HepG2 (cell line): ENCODE data around the gene RAB43. TPM values are rescaled to one million over a fixed set of nuclear protein-coding genes. Genes with fewer than 3 reads are reported as not detected.

Experiments used
- ATAC-seq: fragments of 200-7000 bp; cut with Tn5 transposase; 3 replicates; pipeline ENCODE4 v1.9.1; 2020; ENCODE audit warnings: mild to moderate bottlenecking, moderate library complexity
- BruUV-seq: library from RNA; stranded (reverse); fragments of 400-500 nt; replicated peaks from 2 replicates; lab custom pipeline; 2021; lab: Mats Ljungman, UMichigan
- CTCF ChIA-PET: fragments of 300-600 bp; formaldehyde crosslinking; extraction: SDS; loops from one replicate; lab custom pipeline; 2021; ENCODE audit warnings: low total read pairs, inconsistent platforms, low intra/inter-chr PET ratio; lab: Yijun Ruan, JAX
- POLR2A ChIA-PET: fragments of 350-600 bp; sonication (Branson Sonifier 250); formaldehyde crosslinking; loops from one replicate; lab custom pipeline; 2020; ENCODE audit warnings: antibody characterized with exemption, inconsistent platforms; lab: Yijun Ruan, JAX
- DNase-seq: peaks from one replicate; pipeline ENCODE4 v3.0.0-alpha.2; 2015; ENCODE audit warnings: low spot score
- FAIRE-seq: peaks from 3 replicates; lab custom pipeline; 2011; peaks lifted over from hg19 to GRCh38; lab: Jason Lieb, UNC
- H2AFZ ChIP-seq: one replicate; pipeline ENCODE4 v1.6.1; 2011; ENCODE audit warnings: low read length, inconsistent platforms
- H3K27ac ChIP-seq: fragments of 300-600 bp; 3 replicates; pipeline ENCODE4 v1.8.0; 2011; ENCODE audit warnings: mixed run types, mild to moderate bottlenecking, mixed read lengths, low read length, inconsistent platforms; ENCODE audit not compliant: insufficient read depth; ENCODE audit errors: extremely low read length
- H3K27me3 ChIP-seq, 2 experiments: fragments of 200-600 bp in 1 of 2; 2 replicates in 1 of 2; 3 replicates in 1 of 2; pipeline versions ENCODE4 v1.6.0 to v1.8.0; 2011; ENCODE audit warnings: low read length in 2 of 2, mild to moderate bottlenecking in 2 of 2, moderate library complexity in 2 of 2, inconsistent platforms in 1 of 2; ENCODE audit not compliant: insufficient read depth in 2 of 2, control insufficient read depth in 1 of 2
- H3K36me3 ChIP-seq, 2 experiments: fragments of 200-600 bp in 1 of 2; replicated peaks in 1 of 2; 2 replicates in 1 of 2; 3 replicates in 1 of 2; pipeline versions ENCODE4 v1.5.1 to v1.8.0; 2011; ENCODE audit warnings: low read length in 2 of 2, inconsistent platforms in 1 of 2; ENCODE audit not compliant: insufficient read depth in 2 of 2, control insufficient read depth in 1 of 2
- H3K4me1 ChIP-seq: 2 replicates; pipeline ENCODE4 v1.5.1; 2012; ENCODE audit warnings: low read length, inconsistent platforms; ENCODE audit not compliant: insufficient read depth
- H3K4me2 ChIP-seq: 2 replicates; pipeline ENCODE4 v1.6.0; 2011; ENCODE audit warnings: low read depth, low read length, inconsistent platforms
- H3K4me3 ChIP-seq, 3 experiments: fragments of 200-600 bp in 1 of 3; sonication (generic), shearing (Covaris generic) in 1 of 3; replicated peaks in 1 of 3; 2 replicates each; pipeline ENCODE4 v1.5.1; 2011 to 2016; ENCODE audit warnings: low read length in 3 of 3, inconsistent platforms in 2 of 3, low read depth in 2 of 3, mild to moderate bottlenecking in 2 of 3, control low read depth in 1 of 3, mixed read lengths in 1 of 3; ENCODE audit not compliant: insufficient read depth in 1 of 3
- H3K79me2 ChIP-seq: one replicate; pipeline ENCODE4 v1.6.1; 2011; ENCODE audit warnings: low read length, inconsistent platforms; ENCODE audit not compliant: insufficient read depth
- H3K9ac ChIP-seq: 2 replicates; pipeline ENCODE4 v1.6.0; 2011; ENCODE audit warnings: mild to moderate bottlenecking, low read depth, low read length, inconsistent platforms; ENCODE audit not compliant: insufficient read depth
- H3K9me3 ChIP-seq: 2 replicates; pipeline ENCODE4 v1.5.1; 2012; ENCODE audit warnings: mild to moderate bottlenecking, low read length
- H4K20me1 ChIP-seq: 2 replicates; pipeline ENCODE4 v1.6.0; 2011; ENCODE audit warnings: inconsistent platforms, mild to moderate bottlenecking, low read length, moderate library complexity; ENCODE audit not compliant: insufficient read depth
- ETV5 ChIP-seq: IDR thresholded peaks from 2 replicates; pipeline ENCODE4 v1.6.1; 2018; ENCODE audit warnings: missing biosample characterization, missing genetic modification reagents, inconsistent platforms, borderline replicate concordance
- MEF2D ChIP-seq: sonication (generic); formaldehyde crosslinking; IDR thresholded peaks from 2 replicates; pipeline ENCODE4 v1.5.1; 2020; ENCODE audit warnings: mild to moderate bottlenecking, missing genetic modification reagents
- NFE2L2 ChIP-seq: fragments of 150-350 bp; IDR thresholded peaks from 2 replicates; pipeline ENCODE4 v1.6.1; 2014; ENCODE audit warnings: low read length
- POLR2AphosphoS5 ChIP-seq: IDR thresholded peaks from 2 replicates; pipeline ENCODE4 v1.6.1; 2012; ENCODE audit warnings: low read depth, low read length
- RBAK ChIP-seq: sonication (generic); formaldehyde crosslinking; IDR thresholded peaks from 2 replicates; pipeline ENCODE4 v1.5.1; 2020; ENCODE audit warnings: mild to moderate bottlenecking, missing genetic modification reagents
- ZBED4 ChIP-seq: sonication (generic); formaldehyde crosslinking; IDR thresholded peaks from 2 replicates; pipeline ENCODE4 v1.4.0; 2020; ENCODE audit warnings: missing genetic modification reagents, borderline replicate concordance
- ZBTB40 ChIP-seq, 2 experiments: fragments of 450-650 bp in 1 of 2; sonication (generic) in 1 of 2; formaldehyde crosslinking in 1 of 2; IDR thresholded peaks; 2 replicates each; pipeline versions ENCODE4 v1.6.1 to v1.8.0; 2016 to 2022; ENCODE audit warnings: antibody characterized with exemption in 1 of 2, mild to moderate bottlenecking in 1 of 2, missing genetic modification reagents in 1 of 2
- ZSCAN30 ChIP-seq: sonication (generic); formaldehyde crosslinking; IDR thresholded peaks from 2 replicates; pipeline ENCODE4 v1.5.0; 2020; ENCODE audit warnings: mild to moderate bottlenecking, missing genetic modification reagents
- WGBS: methylation state at CpG from one replicate; pipeline ENCODE4 v1.1.6; 2017; ENCODE audit warnings: low lambda C conversion rate; 5-methylcytosine and 5-hydroxymethylcytosine counted together
- in situ Hi-C: cut with HindIII; loops from 2 replicates; pipeline ENCODE4 v1.10.0; 2017; ENCODE audit warnings: low pct_unique_long_range_greater_than_20kb; ENCODE audit not compliant: extremely low pct_ligation_motif_present
- intact Hi-C: fragments of 100-400 bp; cut with micrococcal nuclease; formaldehyde crosslinking; loops from one replicate; pipeline ENCODE4 v1.10.0; 2022; ENCODE audit not compliant: unreplicated experiment
- polyA plus RNA-seq, 8 experiments: library from polyadenylated mRNA; depleted of rRNA in 3 of 8; stranded (reverse) in 7 of 8; unstranded in 1 of 8; fragments of >200 nt; fragmentation: Illumina TruSeq in 4 of 8; extraction: Trizol in 4 of 8; gene quantifications; 2 replicates each; pipeline versions ENCODE4 v1.2.1 to v1.2.3, GENCODE V29; 2011 to 2016; ENCODE audit warnings: low read depth in 4 of 8, missing spikeins in 1 of 8, mixed read lengths in 1 of 8; ENCODE audit not compliant: insufficient read depth in 1 of 8
- total RNA-seq, 5 experiments: library from RNA; depleted of rRNA; stranded (reverse); fragments of >200 nt; fragmentation: Illumina TruSeq; extraction: Trizol; gene quantifications; 2 replicates each; pipeline ENCODE4 v1.2.3, GENCODE V29; 2016; ENCODE audit warnings: low read depth in 1 of 5

RAB43 gene
- total and polyA plus RNA-seq, 2 of the 13 experiments (the other 11 are each of a cell fraction or from before 2014, with no cell fraction given) = 11.8 to 18.4 TPM

GRCh38 chr3:129120254-129121004 is 1.2 kb downstream of the RAB43 start:
- Histone ChIP-seq H3K4me1 (peaks cover 55% of the 10 kb centered on the region), H3K9ac (peak overlapping the region; percentile 86), H3K36me3 (peaks cover 0 to 8% of the 10 kb centered on the region in 2 experiments; a peak in 2 of 5 replicates), H3K79me2 (peaks cover 45% of the 10 kb centered on the region), H3K27me3 (no peaks in the 10 kb centered on the region; a peak in 1 of 5 replicates), H3K4me3 (peak overlapping the region; percentile 65 to 83 (median 81)), H3K4me2 (peak overlapping the region; percentile 87), H3K27ac (peak overlapping the region; percentile 81), H4K20me1 (peaks cover 17% of the 10 kb centered on the region), H3K9me3 (no peaks in the 10 kb centered on the region), H2AFZ (no peak overlapping the region)
- ChIA-PET CTCF (no interaction called here), POLR2A (interaction anchor here (0.9 to 4.8 kb wide), 8 partner anchors 7 to 440 kb away, joined by 3 to 32 read pairs (median 11); partner anchors contain the start of genes CNBP and COPG1)
- DNase-seq (peak; percentile 90), ATAC-seq (peak; percentile 31), FAIRE-seq (peak; percentile 89)
- in situ Hi-C loops = no loop called here
- WGBS = 2% methylated on average over 4 of the region's 18 CpGs
- BruUV-seq = TSS peak; percentile 47
- intact Hi-C loops = loop anchor here (5.0 kb wide), 1 partner anchor 127 kb away; the partner anchor contains the start of gene COPG1
- TF ChIP-seq ZBTB40 (IDR thresholded peaks at IDR 0.05) = no peak
- 0 out of 2 replicates have a peak, but pooled peaks have one; percentile 1 for TF ChIP-seq ZBTB40 (CRISPR knock-in tag; IDR thresholded peaks at IDR 0.05)
- TF ChIP-seq ETV5 (CRISPR knock-in tag) = peak; percentile 82
- TF ChIP-seq ZSCAN30 (CRISPR knock-in tag) = peak; percentile 27; the same call in 1 of the 2 replicates
- no peak for TF ChIP-seq ZBED4 (CRISPR knock-in tag)
- TF ChIP-seq POLR2AphosphoS5 = 0 out of 2 replicates have a peak, but pooled peaks have one; percentile 53
- no peak for TF ChIP-seq RBAK (CRISPR knock-in tag)
- no peak for TF ChIP-seq MEF2D (CRISPR knock-in tag)
- TF ChIP-seq NFE2L2 = no peak
